ENCODE results near the gene SUSD4.

DNA sequence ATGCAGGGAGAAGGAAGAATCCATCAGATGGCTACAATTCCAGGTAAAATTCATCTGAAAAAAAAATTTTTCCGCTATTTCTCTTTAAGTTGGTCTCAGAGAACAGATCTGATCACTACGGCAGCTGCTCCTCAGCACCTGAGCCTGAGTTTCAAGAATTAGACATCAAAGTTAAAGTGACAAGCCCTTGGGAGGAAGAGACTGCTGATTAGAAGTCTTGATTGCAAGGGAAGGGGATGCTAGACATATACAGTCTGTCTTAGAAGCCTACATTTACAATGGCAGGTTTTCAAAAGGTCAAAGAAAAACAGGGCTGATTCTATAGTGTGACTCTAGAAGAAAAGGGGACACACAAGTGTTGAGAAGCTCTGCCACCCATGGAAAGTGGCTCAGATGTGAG, 48.3 kb downstream of the SUSD4 start:
- TF ChIP-seq SAP30 (IDR thresholded peaks at IDR 0.05; ENCODE audit: insufficient read depth, insufficient replicate concordance, low read length), result no peak
- TF ChIP-seq, protein P1, sequence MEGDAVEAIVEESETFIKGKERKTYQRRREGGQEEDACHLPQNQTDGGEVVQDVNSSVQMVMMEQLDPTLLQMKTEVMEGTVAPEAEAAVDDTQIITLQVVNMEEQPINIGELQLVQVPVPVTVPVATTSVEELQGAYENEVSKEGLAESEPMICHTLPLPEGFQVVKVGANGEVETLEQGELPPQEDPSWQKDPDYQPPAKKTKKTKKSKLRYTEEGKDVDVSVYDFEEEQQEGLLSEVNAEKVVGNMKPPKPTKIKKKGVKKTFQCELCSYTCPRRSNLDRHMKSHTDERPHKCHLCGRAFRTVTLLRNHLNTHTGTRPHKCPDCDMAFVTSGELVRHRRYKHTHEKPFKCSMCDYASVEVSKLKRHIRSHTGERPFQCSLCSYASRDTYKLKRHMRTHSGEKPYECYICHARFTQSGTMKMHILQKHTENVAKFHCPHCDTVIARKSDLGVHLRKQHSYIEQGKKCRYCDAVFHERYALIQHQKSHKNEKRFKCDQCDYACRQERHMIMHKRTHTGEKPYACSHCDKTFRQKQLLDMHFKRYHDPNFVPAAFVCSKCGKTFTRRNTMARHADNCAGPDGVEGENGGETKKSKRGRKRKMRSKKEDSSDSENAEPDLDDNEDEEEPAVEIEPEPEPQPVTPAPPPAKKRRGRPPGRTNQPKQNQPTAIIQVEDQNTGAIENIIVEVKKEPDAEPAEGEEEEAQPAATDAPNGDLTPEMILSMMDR (IDR thresholded peaks at IDR 0.05; ENCODE audit: control extremely low read depth in 1 of 3, insufficient read depth in 1 of 3, low read depth in 1 of 3, low read length in 3 of 3), result no peak
- TF ChIP-seq, protein P2, sequence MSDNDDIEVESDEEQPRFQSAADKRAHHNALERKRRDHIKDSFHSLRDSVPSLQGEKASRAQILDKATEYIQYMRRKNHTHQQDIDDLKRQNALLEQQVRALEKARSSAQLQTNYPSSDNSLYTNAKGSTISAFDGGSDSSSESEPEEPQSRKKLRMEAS (IDR thresholded peaks at IDR 0.05), result no peak
- TF ChIP-seq, protein P3, sequence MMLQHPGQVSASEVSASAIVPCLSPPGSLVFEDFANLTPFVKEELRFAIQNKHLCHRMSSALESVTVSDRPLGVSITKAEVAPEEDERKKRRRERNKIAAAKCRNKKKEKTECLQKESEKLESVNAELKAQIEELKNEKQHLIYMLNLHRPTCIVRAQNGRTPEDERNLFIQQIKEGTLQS (IDR thresholded peaks at IDR 0.05; ENCODE audit: insufficient read depth, low read depth, low read length), result no peak
- no peak for TF ChIP-seq POLR2AphosphoS5 (IDR thresholded peaks at IDR 0.05; ENCODE audit: low read depth, low read length)
- TF ChIP-seq JUND (IDR thresholded peaks at IDR 0.05; ENCODE audit: low read length), result no peak
- no peak for TF ChIP-seq TAF1 (IDR thresholded peaks at IDR 0.05; ENCODE audit: low read depth, low read length)
- TF ChIP-seq POLR2A (IDR thresholded peaks at IDR 0.05; ENCODE audit: control extremely low read depth in 1 of 2, low read depth in 2 of 2, low read length in 2 of 2), result no peak
- TF ChIP-seq GTF2F1 (IDR thresholded peaks at IDR 0.05; ENCODE audit: borderline replicate concordance, low read depth, low read length), result no peak
- no peak for TF ChIP-seq RAD21 (IDR thresholded peaks at IDR 0.05 in 1 of 2, conservative IDR thresholded peaks at IDR 0.05 in 1 of 2; ENCODE audit: low read depth in 2 of 2, low read length in 2 of 2)
- no peak for TF ChIP-seq EP300 (IDR thresholded peaks at IDR 0.05; ENCODE audit: borderline replicate concordance in 1 of 2, low read depth in 2 of 2, low read length in 2 of 2)
- no peak for TF ChIP-seq YY1 (IDR thresholded peaks at IDR 0.05; ENCODE audit: low read depth, low read length)
- TF ChIP-seq, protein P4, sequence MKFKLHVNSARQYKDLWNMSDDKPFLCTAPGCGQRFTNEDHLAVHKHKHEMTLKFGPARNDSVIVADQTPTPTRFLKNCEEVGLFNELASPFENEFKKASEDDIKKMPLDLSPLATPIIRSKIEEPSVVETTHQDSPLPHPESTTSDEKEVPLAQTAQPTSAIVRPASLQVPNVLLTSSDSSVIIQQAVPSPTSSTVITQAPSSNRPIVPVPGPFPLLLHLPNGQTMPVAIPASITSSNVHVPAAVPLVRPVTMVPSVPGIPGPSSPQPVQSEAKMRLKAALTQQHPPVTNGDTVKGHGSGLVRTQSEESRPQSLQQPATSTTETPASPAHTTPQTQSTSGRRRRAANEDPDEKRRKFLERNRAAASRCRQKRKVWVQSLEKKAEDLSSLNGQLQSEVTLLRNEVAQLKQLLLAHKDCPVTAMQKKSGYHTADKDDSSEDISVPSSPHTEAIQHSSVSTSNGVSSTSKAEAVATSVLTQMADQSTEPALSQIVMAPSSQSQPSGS (IDR thresholded peaks at IDR 0.05; ENCODE audit: low read length), result no peak
- no peak for TF ChIP-seq GABPA (IDR thresholded peaks at IDR 0.05; ENCODE audit: borderline replicate concordance, insufficient read depth, low read length)

Data from H1 (cell line).